H9 (cell line): Measurements from ENCODE around the gene NFILZ. TPM values are rescaled to one million over a fixed set of nuclear protein-coding genes. Genes with fewer than 3 reads are reported as not detected.

Experiments used
- DNase-seq: peaks from one replicate; pipeline ENCODE4 v3.0.0-alpha.2; 2017
- H2AFZ ChIP-seq: one replicate; pipeline ENCODE4 v1.6.1; 2013; ENCODE audit warnings: mild to moderate bottlenecking, low read length, control low read depth, moderate library complexity
- H2AK5ac ChIP-seq: 2 replicates; pipeline ENCODE4 v1.6.1; 2013; ENCODE audit warnings: low read length, control low read depth, mixed read lengths; ENCODE audit not compliant: insufficient read length
- H2BK120ac ChIP-seq: one replicate; pipeline ENCODE4 v1.6.1; 2013; ENCODE audit warnings: low read depth, mild to moderate bottlenecking, low read length, control low read depth, inconsistent platforms; ENCODE audit not compliant: poor library complexity, severe bottlenecking
- H2BK12ac ChIP-seq: 2 replicates; pipeline ENCODE4 v1.6.1; 2013; ENCODE audit warnings: low read length, control low read depth, mixed read lengths, low read depth; ENCODE audit not compliant: insufficient read length
- H2BK15ac ChIP-seq: 2 replicates; pipeline ENCODE4 v1.6.1; 2013; ENCODE audit warnings: low read depth, low read length, control low read depth
- H2BK20ac ChIP-seq: one replicate; pipeline ENCODE4 v1.6.1; 2013; ENCODE audit warnings: low read depth, mild to moderate bottlenecking, low read length, control low read depth, inconsistent platforms; ENCODE audit not compliant: poor library complexity, severe bottlenecking
- H2BK5ac ChIP-seq: 2 replicates; pipeline ENCODE4 v1.6.1; 2013; ENCODE audit warnings: low read length, control low read depth, mixed read lengths; ENCODE audit not compliant: insufficient read length
- H3K14ac ChIP-seq: 2 replicates; pipeline ENCODE4 v1.6.1; 2013; ENCODE audit warnings: low read length, control low read depth; ENCODE audit not compliant: insufficient read depth
- H3K18ac ChIP-seq: 2 replicates; pipeline ENCODE4 v1.6.1; 2013; ENCODE audit warnings: low read depth, mild to moderate bottlenecking, mixed read lengths, low read length, control low read depth; ENCODE audit not compliant: insufficient read length
- H3K23ac ChIP-seq: 2 replicates; pipeline ENCODE4 v1.6.1; 2013; ENCODE audit warnings: low read length, control low read depth, mixed read lengths, low read depth; ENCODE audit not compliant: insufficient read length
- H3K23me2 ChIP-seq: 2 replicates; pipeline ENCODE4 v1.6.1; 2013; ENCODE audit warnings: low read depth, mild to moderate bottlenecking, mixed read lengths, low read length, control low read depth; ENCODE audit not compliant: insufficient read length, poor library complexity, severe bottlenecking
- H3K27ac ChIP-seq: 2 replicates; pipeline ENCODE4 v1.5.1; 2013; ENCODE audit warnings: low read length, control low read depth, mixed read lengths, low read depth; ENCODE audit not compliant: insufficient read length
- H3K27me3 ChIP-seq: 2 replicates; pipeline ENCODE4 v1.6.1; 2013; ENCODE audit warnings: low read length, control low read depth, inconsistent platforms; ENCODE audit not compliant: insufficient read depth
- H3K4ac ChIP-seq: 2 replicates; pipeline ENCODE4 v1.6.1; 2013; ENCODE audit warnings: low read depth, mild to moderate bottlenecking, control low read depth, inconsistent platforms, low read length, moderate library complexity
- H3K4me1 ChIP-seq: 2 replicates; pipeline ENCODE4 v1.6.1; 2013; ENCODE audit warnings: low read length, control low read depth, inconsistent platforms; ENCODE audit not compliant: insufficient read depth
- H3K4me2 ChIP-seq: 2 replicates; pipeline ENCODE4 v1.6.1; 2013; ENCODE audit warnings: low read length, control low read depth, mixed read lengths; ENCODE audit not compliant: insufficient read length, insufficient read depth
- H3K56ac ChIP-seq: 2 replicates; pipeline ENCODE4 v1.6.1; 2013; ENCODE audit warnings: low read depth, mild to moderate bottlenecking, mixed read lengths, low read length, control low read depth; ENCODE audit not compliant: insufficient read length
- H3K79me1 ChIP-seq: 2 replicates; pipeline ENCODE4 v1.6.1; 2013; ENCODE audit warnings: low read depth, mild to moderate bottlenecking, moderate library complexity, low read length, control low read depth, inconsistent platforms; ENCODE audit not compliant: insufficient read depth, poor library complexity, severe bottlenecking
- H3K79me2 ChIP-seq: 2 replicates; pipeline ENCODE4 v1.6.1; 2013; ENCODE audit warnings: low read length, control low read depth, inconsistent platforms; ENCODE audit not compliant: insufficient read depth
- H3K9ac ChIP-seq: 2 replicates; pipeline ENCODE4 v1.6.1; 2013; ENCODE audit warnings: low read length, control low read depth, mixed read lengths; ENCODE audit not compliant: insufficient read length; ENCODE audit errors: extremely low read depth
- H3K9me3 ChIP-seq: one replicate; pipeline ENCODE4 v1.6.1; 2013; ENCODE audit warnings: low read depth, low read length, inconsistent platforms; ENCODE audit not compliant: control insufficient read depth
- H3T11ph ChIP-seq: one replicate; pipeline ENCODE4 v1.6.1; 2013; ENCODE audit warnings: mild to moderate bottlenecking, low read length, control low read depth, inconsistent platforms
- H4K20me1 ChIP-seq: one replicate; pipeline ENCODE4 v1.6.1; 2013; ENCODE audit not compliant: control insufficient read depth, insufficient read length, insufficient read depth
- H4K5ac ChIP-seq: 2 replicates; pipeline ENCODE4 v1.6.1; 2013; ENCODE audit warnings: low read depth, mild to moderate bottlenecking, mixed read lengths, low read length, control low read depth; ENCODE audit not compliant: insufficient read length
- H4K8ac ChIP-seq: replicated peaks from 2 replicates; pipeline ENCODE4 v1.6.1; 2013; ENCODE audit warnings: low read length, control low read depth, mixed read lengths, low read depth; ENCODE audit not compliant: insufficient read length
- H4K91ac ChIP-seq: 2 replicates; pipeline ENCODE4 v1.6.1; 2013; ENCODE audit warnings: low read depth, mild to moderate bottlenecking, moderate library complexity, mixed read lengths, low read length, control low read depth; ENCODE audit not compliant: insufficient read length
- H3K27ac Mint-ChIP-seq, 3 experiments: 2 replicates in 2 of 3; 3 replicates in 1 of 3; pipeline ENCODE4 v1.8.0; 2020 to 2021; ENCODE audit warnings: mixed read lengths in 3 of 3, mild to moderate bottlenecking in 1 of 3, moderate library complexity in 1 of 3
- H3K27me3 Mint-ChIP-seq: 2 replicates; pipeline ENCODE4 v1.8.0; 2021; ENCODE audit warnings: low read depth, mild to moderate bottlenecking, moderate library complexity, mixed read lengths
- H3K36me3 Mint-ChIP-seq, 3 experiments: 2 replicates in 2 of 3; 3 replicates in 1 of 3; pipeline ENCODE4 v1.8.0; 2020 to 2021; ENCODE audit warnings: low read depth in 3 of 3, mixed read lengths in 3 of 3; ENCODE audit not compliant: insufficient read depth in 1 of 3
- H3K4me1 Mint-ChIP-seq, 2 experiments: 2 replicates each; pipeline ENCODE4 v1.8.0; 2020; ENCODE audit warnings: mixed read lengths in 2 of 2
- H3K4me3 Mint-ChIP-seq, 2 experiments: 2 replicates in 1 of 2; 3 replicates in 1 of 2; pipeline ENCODE4 v1.8.0; 2020 to 2021; ENCODE audit warnings: mild to moderate bottlenecking in 2 of 2, mixed read lengths in 2 of 2, moderate library complexity in 1 of 2
- H3K9me3 Mint-ChIP-seq, 2 experiments: 2 replicates in 1 of 2; 3 replicates in 1 of 2; pipeline ENCODE4 v1.8.0; 2020; ENCODE audit warnings: mild to moderate bottlenecking in 2 of 2, mixed read lengths in 2 of 2, moderate library complexity in 1 of 2
- WGBS: extraction: QIAGEN DNeasy Blood & Tissue Kit; methylation state at CpG from one replicate; pipeline ENCODE4 v1.1.7; 2013; ENCODE audit warnings: missing lambda C conversion rate, low lambda C conversion rate, mixed read lengths; ENCODE audit not compliant: insufficient read length; ENCODE audit errors: extremely low coverage; 5-methylcytosine and 5-hydroxymethylcytosine counted together
- total RNA-seq: library from RNA; stranded (reverse); gene quantifications from 2 replicates; pipeline ENCODE4 v1.2.1, GENCODE V29; 2021
- TF ChIP-seq, protein P1 (sequence below): fragments of 200-600 bp; sonication (generic); conservative IDR thresholded peaks from 3 replicates; pipeline ENCODE4 v1.8.0; 2021; ENCODE audit warnings: antibody characterized with exemption, mild to moderate bottlenecking

NFILZ gene
- total RNA-seq, 1 experiment from 2014 or later, result not detected

DNA sequence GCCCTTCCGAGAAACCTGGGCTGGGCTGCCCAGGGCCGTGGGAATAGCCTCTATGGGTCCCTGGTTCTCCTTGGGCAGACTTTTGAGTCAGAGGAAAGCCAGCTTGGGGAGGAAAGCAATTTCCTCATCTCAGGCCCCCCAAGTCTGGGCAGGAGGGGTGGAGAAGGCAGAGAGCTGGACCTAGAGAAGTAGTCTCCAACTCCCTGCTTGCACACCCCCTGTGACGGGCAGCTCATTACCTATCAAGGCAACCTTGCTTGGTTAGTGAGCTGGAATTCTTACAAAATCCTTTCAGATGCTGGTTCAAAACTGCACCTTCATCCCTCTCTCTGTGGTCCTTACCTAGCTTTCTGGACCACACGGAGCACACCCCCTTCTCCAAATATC, 34.2 kb downstream of the NFILZ start:
- Histone ChIP-seq H4K91ac (no peak overlapping the region), H3K27me3 (no peaks in the 10 kb centered on the region), H4K5ac (no peak overlapping the region), H3K79me2 (no peaks in the 10 kb centered on the region), H3K18ac (no peak overlapping the region), H3K79me1 (no peaks in the 10 kb centered on the region), H3K56ac (no peak overlapping the region), H2BK15ac (no peak overlapping the region), H3K4me2 (no peak overlapping the region), H4K8ac (no peak overlapping the region), H3K14ac (no peak overlapping the region), H3K4me1 (no peaks in the 10 kb centered on the region), H2BK12ac (no peak overlapping the region), H3K27ac (no peak overlapping the region), H3K23me2 (no peaks in the 10 kb centered on the region), H3K9me3 (no peaks in the 10 kb centered on the region), H2BK5ac (no peak overlapping the region), H2BK120ac (no peak overlapping the region), H2AK5ac (no peak overlapping the region), H4K20me1 (no peaks in the 10 kb centered on the region), H2BK20ac (no peak overlapping the region), H3K23ac (no peak overlapping the region), H3T11ph (no peak overlapping the region), H3K4ac (no peak overlapping the region), H2AFZ (no peak overlapping the region), H3K9ac (no peak overlapping the region)
- Mint-ChIP-seq H3K4me3 (no peak overlapping the region), H3K4me1 (peaks cover 0 to 5% of the 10 kb centered on the region in 2 experiments; a peak in 2 of 4 replicates), H3K36me3 (no peaks in the 10 kb centered on the region), H3K27ac (no peak overlapping the region), H3K27me3 (peaks cover 10% of the 10 kb centered on the region), H3K9me3 (peaks cover 0 to 17% of the 10 kb centered on the region in 2 experiments; a peak in 2 of 5 replicates)
- TF ChIP-seq, protein P1, sequence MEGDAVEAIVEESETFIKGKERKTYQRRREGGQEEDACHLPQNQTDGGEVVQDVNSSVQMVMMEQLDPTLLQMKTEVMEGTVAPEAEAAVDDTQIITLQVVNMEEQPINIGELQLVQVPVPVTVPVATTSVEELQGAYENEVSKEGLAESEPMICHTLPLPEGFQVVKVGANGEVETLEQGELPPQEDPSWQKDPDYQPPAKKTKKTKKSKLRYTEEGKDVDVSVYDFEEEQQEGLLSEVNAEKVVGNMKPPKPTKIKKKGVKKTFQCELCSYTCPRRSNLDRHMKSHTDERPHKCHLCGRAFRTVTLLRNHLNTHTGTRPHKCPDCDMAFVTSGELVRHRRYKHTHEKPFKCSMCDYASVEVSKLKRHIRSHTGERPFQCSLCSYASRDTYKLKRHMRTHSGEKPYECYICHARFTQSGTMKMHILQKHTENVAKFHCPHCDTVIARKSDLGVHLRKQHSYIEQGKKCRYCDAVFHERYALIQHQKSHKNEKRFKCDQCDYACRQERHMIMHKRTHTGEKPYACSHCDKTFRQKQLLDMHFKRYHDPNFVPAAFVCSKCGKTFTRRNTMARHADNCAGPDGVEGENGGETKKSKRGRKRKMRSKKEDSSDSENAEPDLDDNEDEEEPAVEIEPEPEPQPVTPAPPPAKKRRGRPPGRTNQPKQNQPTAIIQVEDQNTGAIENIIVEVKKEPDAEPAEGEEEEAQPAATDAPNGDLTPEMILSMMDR, result no peak
- WGBS, result no CpG with 5 or more reads among the region's 4 CpGs
- no peak for DNase-seq
